ENCODE data around the gene ADNP.
A peak's percentile ranks its signal among the peaks of the same experiment; 100 is the strongest.
"Not testable (repeated sequence)": the region's sequence is repeated elsewhere in the genome, so short reads cannot be mapped to it uniquely, and the experiment has no call there.

Gene ADNP

DNA sequence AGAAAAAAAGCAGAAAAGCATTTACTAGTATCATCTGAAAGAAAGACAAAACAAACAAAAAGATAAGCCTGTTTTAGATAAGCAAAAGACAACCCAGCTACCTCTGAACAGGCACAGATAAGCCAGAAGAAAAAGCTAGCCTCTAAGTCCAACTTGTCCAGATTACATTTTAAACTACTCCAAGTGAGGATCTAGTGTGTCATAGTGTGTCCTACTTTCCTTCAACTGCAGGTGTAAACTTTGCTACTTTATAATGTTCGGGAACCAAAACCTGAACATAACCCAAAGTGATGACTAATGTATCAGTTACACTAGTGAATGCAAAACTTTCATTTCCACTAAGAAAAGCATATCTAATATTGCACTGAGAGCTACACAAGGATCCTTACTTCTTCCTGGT, 19.5 kb downstream of the ADNP start:
- intact Hi-C loops (cut with DNase I), result no loop called here

DNA sequence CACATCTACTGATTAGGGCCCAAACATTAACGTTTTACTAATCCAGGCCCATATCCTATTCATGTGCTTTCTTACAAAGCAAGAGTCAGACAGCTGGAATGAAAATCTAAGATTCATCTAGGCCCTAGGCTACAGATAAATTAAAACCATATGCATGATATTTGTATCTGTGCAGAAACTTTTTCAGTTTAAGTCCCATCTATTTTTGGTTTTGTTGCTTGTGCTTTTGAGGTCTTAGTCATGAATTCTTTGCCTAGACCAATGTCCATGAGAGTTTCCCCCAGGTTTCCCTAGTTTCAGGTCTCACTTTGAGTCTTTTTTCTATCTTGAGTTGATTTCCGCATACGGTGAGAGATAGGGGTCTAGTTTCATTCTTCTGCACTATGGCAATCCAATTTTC, 20.2 kb downstream of the ADNP start:
- no peak for DNase-seq
- intact Hi-C loops (cut with DNase I), result no loop called here

More for the DNA sequence above, 19.5 kb downstream of the ADNP start:
- no peak for DNase-seq

DNA sequence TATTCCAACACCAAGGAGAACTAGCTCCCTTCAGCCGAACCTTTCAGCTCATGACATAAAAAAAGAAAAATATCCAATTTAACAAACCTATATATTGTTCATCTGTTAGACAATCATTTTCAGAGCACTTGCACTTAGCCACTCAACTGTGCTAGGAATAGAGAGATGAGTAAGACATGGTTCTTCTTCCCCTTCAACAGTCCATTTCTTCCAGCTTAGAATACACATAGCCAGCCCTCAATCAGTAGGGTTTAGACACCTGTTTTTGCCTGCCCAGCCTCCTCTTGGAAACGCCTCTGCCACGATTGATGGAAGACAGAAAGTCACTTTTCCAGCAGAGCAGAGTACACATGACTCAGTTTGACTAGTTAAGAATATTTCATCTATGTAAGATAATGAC, 21.8 kb downstream of the ADNP start:
- DNase-seq, result peak in 1 of 42 donors; percentile 18
- intact Hi-C loops (cut with DNase I), result no loop called here

DNA sequence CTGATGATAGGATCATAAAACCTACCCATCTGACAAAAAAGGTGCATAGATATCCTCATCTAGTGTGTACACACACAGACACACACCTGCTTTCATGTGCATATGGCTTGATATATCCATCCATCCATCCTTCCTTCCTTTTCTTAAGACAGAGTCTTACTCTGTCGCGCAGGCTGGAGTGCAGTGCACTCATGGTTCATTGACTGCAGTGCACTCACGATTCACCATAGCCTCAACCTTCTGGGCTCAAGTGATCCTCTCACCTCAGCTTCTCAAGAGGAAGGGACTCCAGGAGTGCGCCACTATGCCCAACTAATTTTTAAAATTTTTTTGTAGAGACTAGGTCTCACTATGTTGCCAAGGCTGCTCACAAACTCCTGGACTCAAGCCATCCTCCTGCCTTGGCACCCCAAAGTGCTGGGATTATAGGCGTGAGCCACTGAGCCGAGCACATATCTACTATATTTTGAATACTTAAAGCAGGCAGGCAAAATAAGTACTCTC, 27.1 kb downstream of the ADNP start:
- no peak for DNase-seq
- intact Hi-C loops (cut with DNase I), result no loop called here

DNA sequence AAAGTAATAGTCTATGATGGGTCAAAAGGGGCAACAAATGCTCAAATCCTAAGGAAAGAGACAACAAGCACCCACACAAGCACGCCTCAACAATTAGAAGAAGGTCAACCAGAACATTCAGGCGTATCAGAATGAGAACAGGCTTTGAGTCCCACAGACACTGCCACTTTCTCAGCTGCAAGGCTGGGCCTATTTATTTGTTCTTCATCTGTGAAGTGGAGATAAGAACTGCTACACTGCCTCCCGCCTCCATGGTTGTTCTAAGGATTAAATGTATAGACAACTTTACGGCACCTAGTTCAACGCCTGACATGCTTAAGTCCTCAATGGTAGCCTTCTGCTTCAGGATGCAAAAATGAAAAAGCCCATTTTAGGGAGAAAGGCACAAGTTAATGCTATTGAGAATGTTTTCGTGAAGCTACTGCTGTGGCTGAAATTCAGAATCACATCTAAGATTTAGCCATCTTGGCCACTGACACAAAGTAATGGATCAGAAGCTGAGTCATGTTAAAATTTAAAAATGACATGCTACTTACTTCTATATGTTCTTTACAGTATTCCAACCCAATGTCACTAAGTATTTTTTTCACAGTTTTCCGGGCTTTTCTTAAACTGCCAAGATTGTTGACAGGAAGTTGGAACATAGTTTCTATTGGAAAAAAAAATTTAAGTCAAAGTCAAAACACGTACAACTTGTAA, 27.7 kb downstream of the ADNP start:
- DNase-seq, result peak in 1 of 42 donors; percentile 17
- intact Hi-C loops (cut with DNase I), result no loop called here

DNA sequence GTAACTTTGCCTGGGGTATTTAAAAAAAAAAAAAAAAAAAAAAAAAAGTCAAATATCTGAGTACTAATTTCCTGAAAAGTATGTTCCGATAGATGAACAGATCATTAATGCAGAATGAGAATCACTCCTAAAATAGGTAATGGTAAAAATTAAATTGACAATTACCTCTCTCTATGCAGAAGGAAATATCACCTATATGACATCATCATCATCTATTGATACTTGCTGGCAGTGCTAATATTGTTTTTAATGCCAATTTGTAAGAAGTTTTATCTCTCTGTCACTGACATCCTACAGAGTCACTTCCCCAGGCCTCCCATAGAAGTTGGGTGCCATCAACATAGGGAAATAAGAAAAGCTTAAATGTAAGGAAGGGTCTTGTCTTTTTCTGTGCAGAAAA, 29.9 kb downstream of the ADNP start:
- intact Hi-C loops (cut with DNase I), result no loop called here
- DNase-seq, result no peak

DNA sequence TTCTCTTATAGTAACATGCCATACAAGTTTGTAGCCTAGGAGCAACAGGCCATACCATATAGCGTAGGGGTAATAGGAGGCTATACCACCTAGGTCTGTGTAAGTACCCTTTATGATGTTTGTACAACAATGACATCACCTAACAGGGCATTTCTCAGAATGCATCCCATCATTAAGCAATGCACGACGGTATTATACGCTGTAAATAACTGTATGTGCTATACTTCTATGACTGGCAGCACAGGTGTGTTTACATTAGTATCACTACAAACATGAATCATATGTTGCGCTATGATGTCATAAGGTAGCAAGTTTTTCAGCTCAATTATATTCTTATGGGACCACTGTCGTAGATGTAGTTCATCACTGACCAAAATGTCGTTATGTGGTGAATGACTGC, 31.0 kb downstream of the ADNP start:
- intact Hi-C loops (cut with DNase I), result no loop called here
- DNase-seq, result no peak

DNA sequence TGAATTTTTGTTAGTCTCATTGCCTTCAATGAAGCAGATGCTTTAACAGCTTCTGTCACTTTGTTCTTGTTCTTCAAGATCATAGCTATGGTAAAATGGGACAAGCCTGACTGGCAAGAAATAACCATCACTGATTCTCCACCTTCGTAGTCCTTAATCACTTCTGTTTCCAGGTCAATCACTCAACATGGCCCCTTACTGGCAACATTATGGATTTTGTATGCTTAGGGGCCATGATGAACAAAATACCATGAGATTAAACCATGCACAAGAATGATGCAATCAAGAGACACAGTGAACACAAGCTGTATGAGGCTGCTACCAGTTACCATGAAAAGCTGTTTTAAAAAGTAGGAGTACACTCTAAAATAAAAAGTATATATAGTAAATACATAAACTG, 32.8 kb downstream of the ADNP start:
- intact Hi-C loops (cut with DNase I), result no loop called here
- no peak for DNase-seq

DNA sequence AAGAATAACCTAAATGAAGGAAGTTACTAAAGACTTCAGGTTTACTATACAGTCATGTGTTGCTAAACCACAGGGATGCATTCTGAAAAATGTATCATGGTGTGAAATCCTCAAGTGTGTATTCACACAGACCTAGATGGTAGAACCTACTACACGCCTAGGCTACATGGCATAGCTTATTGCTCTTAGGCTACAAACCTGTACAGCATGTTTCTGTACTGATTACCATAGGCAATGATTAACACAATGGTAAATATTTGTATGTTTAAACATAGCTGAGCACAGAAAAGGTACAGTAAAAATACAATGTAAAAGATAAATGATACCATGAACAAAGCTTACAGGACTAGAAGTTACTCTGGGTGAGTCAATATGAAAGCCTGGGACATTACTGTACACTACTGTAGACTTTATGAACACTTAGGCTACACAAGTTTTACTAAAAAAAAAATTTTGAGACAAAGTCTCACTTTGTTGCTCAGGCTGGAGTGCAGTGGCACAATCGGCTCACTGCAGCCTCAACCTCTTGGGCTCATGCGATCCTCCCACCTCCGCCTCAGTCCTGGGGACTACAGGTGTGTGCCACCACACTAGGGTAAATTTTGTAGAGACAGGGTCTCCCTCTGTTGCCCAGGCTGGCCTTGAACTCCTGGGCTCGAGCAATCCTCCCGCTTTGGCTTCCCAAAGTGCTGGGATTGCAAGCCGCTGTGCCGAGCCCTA, 36.0 kb downstream of the ADNP start:
- no peak for DNase-seq
- intact Hi-C loops (cut with DNase I), result no loop called here

DNA sequence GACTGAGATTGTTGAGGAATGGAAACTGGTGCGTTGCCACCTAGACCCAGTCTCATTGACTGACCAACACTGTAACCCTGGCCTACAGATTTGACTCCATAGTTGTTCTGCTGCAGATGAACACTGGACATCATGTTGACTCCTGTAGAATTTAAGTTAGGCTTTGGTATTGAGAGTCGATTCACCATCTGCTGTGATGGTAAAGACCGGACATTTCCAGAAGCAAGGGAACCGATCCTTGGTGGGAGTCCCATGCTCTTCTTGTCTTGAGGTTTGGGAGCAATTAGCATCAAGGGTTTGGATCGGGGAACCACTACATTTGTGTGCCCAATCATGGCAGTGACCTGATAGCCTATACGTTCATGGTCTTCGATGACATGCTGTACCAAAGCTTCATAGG, 37.6 kb downstream of the ADNP start:
- DNase-seq, result no peak
- intact Hi-C loops (cut with DNase I), result no loop called here

DNA sequence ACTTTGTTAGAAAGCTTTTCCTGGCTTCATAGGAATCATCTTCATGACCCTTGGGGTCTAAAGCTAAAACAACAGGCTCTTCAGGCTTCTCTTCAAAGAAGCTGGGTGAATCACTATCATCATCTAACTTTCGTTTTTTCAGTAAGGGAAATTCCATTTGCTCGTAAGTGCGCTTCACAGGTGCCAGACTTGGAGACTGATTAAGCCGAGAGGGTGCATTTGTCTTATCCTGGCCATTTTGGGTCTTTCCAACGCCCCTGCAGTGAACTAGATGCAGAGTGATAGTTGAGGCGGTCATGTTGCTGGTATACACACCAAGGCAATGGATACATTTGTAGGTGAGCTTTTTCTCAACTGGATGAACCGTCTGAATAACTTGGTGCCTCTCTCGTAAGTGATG, 38.8 kb downstream of the ADNP start:
- no peak for DNase-seq
- intact Hi-C loops (cut with DNase I), result no loop called here

DNA sequence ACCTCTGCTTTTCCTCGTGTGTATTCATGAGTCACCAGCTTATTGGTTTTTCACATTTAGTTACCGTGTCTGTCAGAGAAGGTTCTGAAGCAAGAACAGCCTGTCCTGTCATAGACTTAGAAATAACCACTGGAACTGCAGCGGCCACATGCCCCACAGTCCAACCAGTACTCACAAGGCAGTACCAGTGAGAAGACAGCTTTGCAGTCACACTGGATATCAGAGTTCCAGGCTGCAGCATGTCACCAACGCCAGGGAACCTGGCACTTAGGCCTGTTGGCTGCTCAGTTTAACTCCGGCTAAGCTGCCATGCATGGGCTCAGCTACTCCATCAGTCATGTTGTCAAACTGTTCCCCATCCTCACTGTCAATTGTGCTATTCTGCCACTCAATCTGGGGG, 40.1 kb downstream of the ADNP start:
- no peak for DNase-seq
- intact Hi-C loops (cut with DNase I), result no loop called here

DNA sequence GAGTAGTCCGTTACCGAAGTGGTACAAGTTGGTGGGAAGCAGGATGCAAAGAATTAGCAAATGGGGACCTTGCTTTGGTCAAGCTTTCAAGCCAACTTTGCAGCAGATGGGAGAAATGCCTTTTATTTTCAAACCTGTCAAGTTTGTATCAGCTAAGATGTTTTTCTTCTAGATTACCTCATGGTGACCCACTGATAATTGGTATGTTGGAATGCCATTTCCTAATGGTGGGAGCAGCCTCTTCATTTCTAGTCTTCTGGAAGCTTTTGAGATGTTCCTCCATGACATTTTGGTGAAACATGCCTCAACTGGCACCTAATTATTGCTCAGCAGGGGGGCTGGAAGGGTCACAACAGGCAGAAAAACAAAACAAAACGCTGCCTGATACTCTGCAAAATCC, 43.7 kb downstream of the ADNP start:
- no peak for DNase-seq
- intact Hi-C loops (cut with DNase I), result no loop called here

DNA sequence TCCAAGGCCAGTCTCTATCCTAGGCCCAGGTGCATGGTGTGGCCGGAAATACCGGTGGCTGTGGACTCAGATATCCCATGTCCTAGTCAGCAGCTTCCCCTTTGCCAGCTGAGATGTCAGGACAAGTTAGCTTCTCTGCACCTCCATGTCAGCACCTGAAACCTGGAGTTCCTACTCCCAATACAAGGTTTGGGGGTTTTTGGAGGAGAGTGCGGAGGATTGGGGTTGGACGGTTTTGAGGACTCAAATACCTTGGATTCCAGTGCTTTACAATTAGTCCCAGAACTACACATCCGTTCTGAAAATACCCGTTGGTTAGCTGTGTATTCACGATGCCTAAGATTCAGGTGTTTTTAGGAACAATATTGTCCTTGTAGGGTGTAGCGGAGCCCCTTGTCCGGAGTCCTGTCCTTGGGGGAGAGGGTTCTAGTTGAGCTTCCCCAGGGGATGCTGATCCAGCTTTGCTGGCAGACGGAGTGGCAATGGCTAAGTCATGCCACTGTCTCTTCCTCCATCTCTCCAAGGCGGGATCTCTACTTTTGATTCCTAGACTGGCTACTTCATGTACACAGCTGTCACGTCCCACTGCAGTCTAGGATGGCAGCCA, 45.0 kb downstream of the ADNP start:
- DNase-seq, result no peak
- intact Hi-C loops (cut with DNase I), result no loop called here

DNA sequence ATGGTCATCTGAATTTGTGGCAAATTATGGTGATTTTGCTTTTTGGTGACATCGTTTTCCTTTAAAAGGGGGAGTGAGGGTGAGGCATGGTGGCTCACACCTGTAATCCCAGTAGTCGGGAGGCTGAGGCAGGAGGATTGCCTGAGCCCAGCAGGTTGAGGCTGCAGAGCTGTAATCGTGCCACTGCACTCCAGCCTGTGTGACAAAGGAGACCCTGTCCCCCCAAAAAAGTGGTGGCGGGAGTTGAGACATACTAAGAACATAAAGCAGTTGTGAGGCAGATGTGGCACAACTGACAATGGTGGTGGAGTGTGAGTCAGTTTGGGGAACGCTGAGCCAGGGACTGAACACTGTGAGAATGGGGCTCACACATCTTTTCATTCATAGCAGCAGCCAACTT, 45.5 kb downstream of the ADNP start:
- DNase-seq, result no peak
- intact Hi-C loops (cut with DNase I), result no loop called here

DNA sequence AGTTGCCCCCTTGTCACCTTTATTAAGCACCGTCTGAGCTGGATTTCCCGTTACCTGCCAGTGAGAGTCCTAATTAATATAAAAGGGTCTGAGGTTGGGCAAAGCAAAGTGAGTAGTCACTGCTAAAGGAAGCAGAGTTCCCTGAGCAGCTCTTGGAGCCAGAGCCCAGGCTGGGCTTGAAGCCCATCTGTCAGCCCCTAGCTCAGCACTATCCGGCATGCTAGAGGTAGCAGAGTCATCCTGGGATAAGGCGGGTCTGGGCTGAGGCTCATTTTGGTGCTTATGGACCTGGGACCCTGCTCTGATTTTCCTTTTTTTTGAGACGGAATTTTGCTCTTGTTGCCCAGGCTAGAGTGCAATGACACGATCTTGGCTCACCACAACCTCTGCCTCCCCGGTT, 46.2 kb downstream of the ADNP start:
- no peak for DNase-seq
- intact Hi-C loops (cut with DNase I), result no loop called here

DNA sequence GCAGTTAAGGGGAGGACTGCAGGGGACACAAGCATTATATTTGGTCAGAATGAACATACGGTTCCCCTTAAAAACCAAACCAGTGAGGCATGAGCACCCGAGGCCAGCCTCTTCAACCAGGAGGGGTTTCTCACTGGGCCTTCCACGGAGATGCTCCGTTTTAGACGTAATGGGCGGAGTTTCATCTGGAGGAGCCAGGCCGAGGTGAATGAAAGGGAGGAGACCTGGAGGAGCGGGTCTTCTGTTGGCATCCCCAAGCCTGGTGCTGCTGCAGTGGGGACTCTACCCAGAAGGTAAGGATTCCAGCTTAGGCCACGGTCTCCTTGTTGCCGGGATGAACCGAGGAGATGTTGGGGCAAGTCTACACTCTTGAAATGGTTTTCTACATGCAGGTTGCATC, 47.4 kb downstream of the ADNP start:
- peak in 1 of 42 donors; percentile 16 for DNase-seq
- intact Hi-C loops (cut with DNase I), result no loop called here

DNA sequence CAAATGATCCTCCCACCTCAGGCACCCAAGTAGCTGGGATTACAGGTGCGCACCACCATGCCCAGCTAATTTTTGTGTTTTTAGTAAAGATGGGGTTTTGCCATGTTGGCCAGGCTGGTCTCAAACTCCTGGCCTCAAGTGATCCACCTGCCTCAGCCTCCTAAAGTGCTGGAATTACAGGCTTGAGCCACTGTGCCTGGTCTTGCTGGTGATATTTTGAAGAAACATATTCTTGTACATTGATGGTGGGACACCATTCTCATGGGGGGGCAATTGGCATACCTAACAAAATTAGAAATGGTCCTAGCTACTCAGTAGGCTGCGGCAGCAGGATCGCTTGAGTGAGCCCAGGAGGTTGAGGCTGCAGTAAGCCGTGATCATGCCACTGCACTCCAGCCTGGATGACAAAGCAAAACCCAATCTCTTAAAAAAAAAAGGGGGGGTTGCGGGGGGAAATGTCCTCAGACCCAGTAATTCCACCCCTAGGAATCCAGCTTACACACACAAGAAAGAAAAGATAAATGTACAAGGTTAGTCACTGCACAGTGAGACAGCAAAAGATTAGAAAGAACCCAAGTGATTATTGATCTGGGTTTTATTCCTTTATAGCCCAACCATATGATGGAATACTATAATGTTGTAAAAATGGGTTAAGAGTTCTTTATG, 49.3 kb downstream of the ADNP start:
- DNase-seq, result peak in 2 of 42 donors; percentile 3 to 28
- intact Hi-C loops (cut with DNase I), result not testable (repeated sequence)

DNA sequence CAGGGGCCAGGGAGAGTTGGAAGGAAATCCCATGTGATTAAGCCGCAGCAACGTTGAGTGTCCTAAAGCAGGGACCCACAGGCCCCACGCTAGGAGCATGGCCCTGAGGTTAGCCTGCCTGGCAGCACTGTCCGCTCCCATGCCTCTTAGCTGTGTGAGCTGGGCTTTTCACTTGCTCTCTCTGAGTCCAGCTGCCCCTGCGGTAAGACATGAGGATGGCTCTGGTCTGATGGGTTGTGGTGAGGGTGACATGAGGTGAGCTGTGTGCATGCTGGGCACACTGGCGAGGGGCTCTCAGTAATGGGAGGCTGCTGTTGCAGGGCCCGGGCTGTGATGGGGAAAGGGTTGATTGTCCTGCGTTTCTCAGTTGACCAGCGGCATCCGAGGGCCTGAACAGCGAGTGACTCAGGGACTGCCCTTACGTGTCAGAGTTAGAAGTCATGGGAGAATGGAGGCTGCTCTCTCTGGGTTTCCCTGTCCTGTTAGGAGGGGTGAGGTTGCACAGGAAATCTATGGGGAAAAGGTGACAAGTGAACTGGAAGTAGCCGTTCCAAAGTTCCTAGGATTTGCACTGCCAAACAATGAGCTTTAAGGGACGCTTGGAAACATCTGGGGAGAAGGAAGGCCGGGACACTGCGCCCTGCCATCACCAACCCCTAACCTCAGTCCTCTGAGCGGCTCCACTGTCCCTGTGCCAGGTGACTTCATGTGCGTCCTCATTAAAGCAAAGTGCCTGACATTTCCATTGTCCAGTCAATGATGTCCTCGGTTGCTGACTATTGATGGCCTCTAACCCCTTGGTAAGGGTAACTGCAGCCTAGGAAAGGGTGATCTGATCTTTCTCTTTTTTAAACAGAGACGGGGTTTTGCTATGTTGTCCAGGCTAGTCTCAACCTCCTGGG, 51.3 kb downstream of the ADNP start:
- DNase-seq, result peak in 2 of 42 donors; percentile 7 to 21
- intact Hi-C loops (cut with DNase I), result no loop called here

All from head of caudate nucleus (tissue), 42 donors.